Measurements from ENCODE around the gene CDR2. TPM values are rescaled to one million over a fixed set of nuclear protein-coding genes. Genes with fewer than 3 reads are reported as not detected.

CDR2 gene
- polyA plus RNA-seq, 1 donor (not counting 4 experiments of a cell fraction or from before 2014, with no cell fraction given): 37.1 TPM

DNA sequence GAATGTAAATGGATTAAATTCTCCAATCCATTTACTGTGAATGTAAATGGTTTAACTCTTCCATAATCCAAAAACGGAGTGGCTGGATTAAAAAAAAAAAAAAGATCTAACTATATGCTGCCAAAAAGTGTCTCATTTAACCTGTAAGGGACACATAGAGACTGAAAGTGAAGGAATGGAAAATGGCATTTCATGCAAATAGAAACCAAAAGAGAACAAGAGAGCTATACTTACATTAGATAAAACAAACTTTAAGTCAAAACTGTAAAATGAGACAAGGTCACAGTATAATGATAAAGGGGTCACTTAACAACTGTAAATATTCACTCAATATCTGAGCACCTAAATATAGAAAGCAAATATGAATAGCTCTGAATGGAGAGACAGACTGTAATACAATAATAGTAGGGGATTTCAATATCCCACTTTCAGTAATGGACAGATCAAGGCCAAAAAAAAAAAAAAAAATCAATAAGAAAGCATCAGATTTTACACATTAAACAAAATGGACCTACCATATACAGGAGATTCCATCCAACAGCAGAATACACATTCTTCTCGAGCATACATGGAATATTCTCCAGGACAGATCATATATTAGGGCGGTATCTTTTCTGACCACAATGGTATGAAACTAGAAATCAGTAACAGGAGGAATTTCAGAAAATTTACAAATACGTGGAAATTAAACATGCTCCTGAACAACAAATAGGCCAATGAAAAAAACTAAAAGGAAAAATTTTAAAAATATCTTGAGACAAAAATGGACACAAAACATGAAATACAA is 36.4 kb downstream of the CDR2 start:
- DNase-seq (ENCODE audit: low read depth, low spot score) (no peak), FAIRE-seq (no peak)
- Histone ChIP-seq H3K4me1 (ENCODE audit: control insufficient read depth, extremely low read depth, insufficient read depth, low read length) (no peaks in the 10 kb centered on the region), H3K4me2 (ENCODE audit: control insufficient read depth, extremely low read depth, insufficient read depth, low read depth, low read length) (no peak overlapping the region), H3K27me3 (ENCODE audit: control insufficient read depth, extremely low read depth, insufficient read depth, low read length) (no peaks in the 10 kb centered on the region), H2AFZ (ENCODE audit: control insufficient read depth, low read length) (no peak overlapping the region), H4K20me1 (ENCODE audit: control insufficient read depth, extremely low read depth, insufficient read depth, low read length) (no peaks in the 10 kb centered on the region), H3K4me3 (ENCODE audit: control insufficient read depth in 2 of 3, extremely low read depth in 1 of 3, insufficient read depth in 2 of 3, low read depth in 1 of 3, low read length in 3 of 3) (no peak overlapping the region), H3K9me3 (ENCODE audit: control insufficient read depth, low read depth, low read length) (no peaks in the 10 kb centered on the region), H3K9ac (ENCODE audit: control insufficient read depth, extremely low read depth, insufficient read depth, low read length) (no peak overlapping the region), H3K27ac (ENCODE audit: control insufficient read depth, insufficient read depth, low read length) (no peak overlapping the region), H3K9me1 (ENCODE audit: control insufficient read depth, extremely low read depth, insufficient read depth, low read length) (no peaks in the 10 kb centered on the region), H3K36me3 (ENCODE audit: control insufficient read depth in 2 of 2, extremely low read depth in 1 of 2, insufficient read depth in 2 of 2, low read length in 2 of 2) (peaks cover 21 to 26% of the 10 kb centered on the region in 2 experiments), H3K79me2 (ENCODE audit: control insufficient read depth, insufficient read depth, low read length) (peaks cover 6% of the 10 kb centered on the region)
- TF ChIP-seq EZH2 (IDR thresholded peaks at IDR 0.05; ENCODE audit: low read length): no peak
- TF ChIP-seq, protein P1, sequence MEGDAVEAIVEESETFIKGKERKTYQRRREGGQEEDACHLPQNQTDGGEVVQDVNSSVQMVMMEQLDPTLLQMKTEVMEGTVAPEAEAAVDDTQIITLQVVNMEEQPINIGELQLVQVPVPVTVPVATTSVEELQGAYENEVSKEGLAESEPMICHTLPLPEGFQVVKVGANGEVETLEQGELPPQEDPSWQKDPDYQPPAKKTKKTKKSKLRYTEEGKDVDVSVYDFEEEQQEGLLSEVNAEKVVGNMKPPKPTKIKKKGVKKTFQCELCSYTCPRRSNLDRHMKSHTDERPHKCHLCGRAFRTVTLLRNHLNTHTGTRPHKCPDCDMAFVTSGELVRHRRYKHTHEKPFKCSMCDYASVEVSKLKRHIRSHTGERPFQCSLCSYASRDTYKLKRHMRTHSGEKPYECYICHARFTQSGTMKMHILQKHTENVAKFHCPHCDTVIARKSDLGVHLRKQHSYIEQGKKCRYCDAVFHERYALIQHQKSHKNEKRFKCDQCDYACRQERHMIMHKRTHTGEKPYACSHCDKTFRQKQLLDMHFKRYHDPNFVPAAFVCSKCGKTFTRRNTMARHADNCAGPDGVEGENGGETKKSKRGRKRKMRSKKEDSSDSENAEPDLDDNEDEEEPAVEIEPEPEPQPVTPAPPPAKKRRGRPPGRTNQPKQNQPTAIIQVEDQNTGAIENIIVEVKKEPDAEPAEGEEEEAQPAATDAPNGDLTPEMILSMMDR (optimal IDR thresholded peaks at IDR 0.05 in 1 of 3, IDR thresholded peaks at IDR 0.05 in 1 of 3, conservative IDR thresholded peaks at IDR 0.05 in 1 of 3; ENCODE audit: extremely low read depth in 1 of 3, insufficient read depth in 2 of 3, low read length in 3 of 3): no peak
- dilution Hi-C loops (cut with MboI; ENCODE audit: extremely low pct_ligation_motif_present, low sequenced_read_pairs): no loop called here

DNA sequence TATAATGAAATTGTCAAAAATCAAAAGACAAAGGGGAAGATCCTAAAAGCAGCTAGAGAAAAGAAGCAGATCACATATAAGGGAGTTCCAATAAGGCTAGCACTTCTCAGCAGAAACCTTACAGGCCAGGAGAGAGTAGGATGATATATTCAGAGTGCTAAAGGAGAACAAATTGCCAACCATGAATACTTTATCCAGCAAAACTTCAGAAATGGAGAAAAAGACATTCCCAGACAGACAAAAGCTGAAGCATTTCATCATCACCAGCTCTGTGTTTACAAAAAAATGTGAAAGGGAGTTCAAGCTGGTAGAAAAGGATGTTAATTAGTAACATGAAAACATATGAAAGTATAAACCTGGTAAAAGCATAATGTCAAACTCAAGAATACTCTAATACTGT is 37.4 kb downstream of the CDR2 start:
- H3K9ac ChIP-seq (ENCODE audit: control insufficient read depth, extremely low read depth, insufficient read depth, low read length): no peak overlapping the region
- H3K4me3 ChIP-seq (ENCODE audit: control insufficient read depth in 2 of 3, extremely low read depth in 1 of 3, insufficient read depth in 2 of 3, low read depth in 1 of 3, low read length in 3 of 3): no peak overlapping the region
- no peaks in the 10 kb centered on the region for H3K9me3 ChIP-seq (ENCODE audit: control insufficient read depth, low read depth, low read length)
- no peaks in the 10 kb centered on the region for H3K9me1 ChIP-seq (ENCODE audit: control insufficient read depth, extremely low read depth, insufficient read depth, low read length)
- peaks cover 26% of the 10 kb centered on the region in 2 experiments for H3K36me3 ChIP-seq (ENCODE audit: control insufficient read depth in 2 of 2, extremely low read depth in 1 of 2, insufficient read depth in 2 of 2, low read length in 2 of 2)
- FAIRE-seq: no peak
- H3K27ac ChIP-seq (ENCODE audit: control insufficient read depth, insufficient read depth, low read length): no peak overlapping the region
- TF ChIP-seq EZH2 (IDR thresholded peaks at IDR 0.05; ENCODE audit: low read length): no peak
- TF ChIP-seq, protein P1 (optimal IDR thresholded peaks at IDR 0.05 in 1 of 3, IDR thresholded peaks at IDR 0.05 in 1 of 3, conservative IDR thresholded peaks at IDR 0.05 in 1 of 3; ENCODE audit: extremely low read depth in 1 of 3, insufficient read depth in 2 of 3, low read length in 3 of 3): no peak
- no peaks in the 10 kb centered on the region for H3K27me3 ChIP-seq (ENCODE audit: control insufficient read depth, extremely low read depth, insufficient read depth, low read length)
- no peak for DNase-seq (ENCODE audit: low read depth, low spot score)
- no peak overlapping the region for H2AFZ ChIP-seq (ENCODE audit: control insufficient read depth, low read length)
- H3K4me1 ChIP-seq (ENCODE audit: control insufficient read depth, extremely low read depth, insufficient read depth, low read length): no peaks in the 10 kb centered on the region
- peaks cover 6% of the 10 kb centered on the region for H3K79me2 ChIP-seq (ENCODE audit: control insufficient read depth, insufficient read depth, low read length)
- H4K20me1 ChIP-seq (ENCODE audit: control insufficient read depth, extremely low read depth, insufficient read depth, low read length): peaks cover under 1% of the 10 kb centered on the region
- dilution Hi-C loops (cut with MboI; ENCODE audit: extremely low pct_ligation_motif_present, low sequenced_read_pairs): no loop called here
- H3K4me2 ChIP-seq (ENCODE audit: control insufficient read depth, extremely low read depth, insufficient read depth, low read depth, low read length): no peak overlapping the region

All from keratinocyte (primary cell).